Karpas-422 (cell line): ENCODE results near the gene GNG13. TPM values are rescaled to one million over a fixed set of nuclear protein-coding genes. Genes with fewer than 3 reads are reported as not detected.
"Not testable (repeated sequence)": the region's sequence is repeated elsewhere in the genome, so short reads cannot be mapped to it uniquely, and the experiment has no call there.

ENCODE experiments used
- DNase-seq: peaks from one replicate; pipeline ENCODE4 v3.0.0-alpha.2; 2015
- H2AFZ ChIP-seq: fragments of 200-600 bp; sonication (generic); 2 replicates; pipeline ENCODE4 v1.6.1; 2014; ENCODE audit warnings: antibody characterized with exemption, low read length, mixed read lengths
- H3K27ac ChIP-seq: fragments of 200-600 bp; sonication (generic); 2 replicates; pipeline ENCODE4 v1.5.1; 2014; ENCODE audit warnings: mild to moderate bottlenecking, low read length, moderate library complexity
- H3K27me3 ChIP-seq: fragments of 200-600 bp; sonication (generic); 2 replicates; pipeline ENCODE4 v1.6.1; 2014; ENCODE audit warnings: low read length, mixed read lengths
- H3K36me3 ChIP-seq: fragments of 200-600 bp; sonication (generic); 2 replicates; pipeline ENCODE4 v1.6.1; 2014; ENCODE audit warnings: low read length, mixed read lengths; ENCODE audit not compliant: insufficient read depth
- H3K4me1 ChIP-seq: fragments of 200-600 bp; sonication (generic); 2 replicates; pipeline ENCODE4 v1.6.1; 2014; ENCODE audit warnings: mild to moderate bottlenecking, low read length, mixed read lengths
- H3K4me2 ChIP-seq: fragments of 200-600 bp; sonication (generic); 2 replicates; pipeline ENCODE4 v1.6.1; 2014; ENCODE audit warnings: low read length, low read depth, mild to moderate bottlenecking; ENCODE audit not compliant: poor library complexity, severe bottlenecking
- H3K4me3 ChIP-seq: fragments of 200-600 bp; sonication (generic); 2 replicates; pipeline ENCODE4 v1.5.1; 2014; ENCODE audit warnings: mild to moderate bottlenecking, antibody characterized with exemption, low read length, mixed read lengths
- H3K79me2 ChIP-seq: fragments of 200-600 bp; sonication (generic); 2 replicates; pipeline ENCODE4 v1.6.1; 2014; ENCODE audit warnings: mild to moderate bottlenecking, low read length, mixed read lengths
- H3K9ac ChIP-seq: fragments of 200-600 bp; sonication (generic); 2 replicates; pipeline ENCODE4 v1.6.0; 2014; ENCODE audit warnings: low read length
- H3K9me2 ChIP-seq: fragments of 200-600 bp; sonication (generic), shearing (Covaris generic); replicated peaks from 2 replicates; pipeline ENCODE4 v1.6.0; 2014; ENCODE audit warnings: mild to moderate bottlenecking, low read length, moderate library complexity; ENCODE audit not compliant: insufficient read depth
- H3K9me3 ChIP-seq: fragments of 300-700, 200-600 bp; sonication (generic); 2 replicates; pipeline ENCODE4 v1.6.1; 2014; ENCODE audit warnings: low read length, mixed read lengths
- H4K20me1 ChIP-seq: fragments of 200-600 bp; sonication (generic); 2 replicates; pipeline ENCODE4 v1.6.1; 2014; ENCODE audit warnings: mild to moderate bottlenecking, antibody characterized with exemption, low read length, low read depth; ENCODE audit not compliant: insufficient read depth
- total RNA-seq: library from RNA; depleted of rRNA; stranded (reverse); fragments of >200 nt; shearing (Covaris generic); gene quantifications from 2 replicates; pipeline ENCODE4 v1.2.3, GENCODE V29; 2014; ENCODE audit warnings: low replicate concordance

GNG13 gene
- total RNA-seq, 1 experiment from 2014 or later = not detected

DNA sequence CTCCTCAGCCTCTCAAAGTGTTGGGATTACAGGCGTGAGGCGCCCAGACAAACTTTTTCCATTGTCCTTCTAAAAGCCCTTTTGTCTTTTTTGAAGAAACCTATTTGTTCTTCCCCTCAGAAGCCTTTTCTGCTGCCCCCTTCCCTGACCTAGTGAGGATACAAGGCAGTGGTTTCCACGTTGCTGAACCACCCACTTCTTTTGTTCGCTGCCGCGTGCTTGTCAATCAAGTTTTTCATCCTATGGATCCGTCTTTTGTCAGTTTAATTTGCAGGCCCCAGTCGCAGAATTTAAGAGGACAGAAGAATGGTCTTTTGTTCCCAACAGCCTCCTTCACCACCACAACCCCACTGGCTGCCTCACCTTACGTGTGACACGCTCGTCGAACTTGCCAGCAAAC lies 20.2 kb upstream of the GNG13 start:
- Histone ChIP-seq H3K27me3 (no peaks in the 10 kb centered on the region), H3K4me2 (no peak overlapping the region), H3K36me3 (no peaks in the 10 kb centered on the region), H4K20me1 (no peaks in the 10 kb centered on the region), H3K9ac (no peak overlapping the region), H3K4me3 (no peak overlapping the region), H3K9me2 (no peaks in the 10 kb centered on the region), H3K9me3 (no peaks in the 10 kb centered on the region), H2AFZ (no peak overlapping the region), H3K79me2 (no peaks in the 10 kb centered on the region), H3K27ac (no peak overlapping the region), H3K4me1 (no peaks in the 10 kb centered on the region)
- no peak for DNase-seq

DNA sequence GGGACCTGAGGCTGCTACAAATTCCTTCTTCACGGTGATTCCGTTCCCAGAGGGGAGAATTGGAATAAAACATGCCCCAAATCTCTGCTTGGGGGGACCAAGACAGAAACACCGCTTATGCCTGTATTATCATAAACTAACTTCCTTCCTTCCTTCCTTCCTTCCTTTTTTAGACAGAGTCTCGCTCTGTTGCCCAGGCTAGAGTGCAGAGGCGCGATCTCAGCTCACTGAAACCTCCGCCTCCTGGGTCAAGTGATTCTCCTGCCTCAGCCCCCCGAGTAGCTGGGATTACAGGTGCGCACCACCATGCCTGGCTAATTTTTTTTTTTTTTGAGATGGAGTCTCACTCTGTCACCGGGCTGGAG lies 19.5 kb upstream of the GNG13 start:
- H3K4me2 ChIP-seq, H3K9ac ChIP-seq, H3K79me2 ChIP-seq, H3K4me1 ChIP-seq, H3K27me3 ChIP-seq, H3K9me3 ChIP-seq, H3K27ac ChIP-seq, DNase-seq, H3K9me2 ChIP-seq, H4K20me1 ChIP-seq, H3K36me3 ChIP-seq, H3K4me3 ChIP-seq, H2AFZ ChIP-seq: not testable (repeated sequence)

DNA sequence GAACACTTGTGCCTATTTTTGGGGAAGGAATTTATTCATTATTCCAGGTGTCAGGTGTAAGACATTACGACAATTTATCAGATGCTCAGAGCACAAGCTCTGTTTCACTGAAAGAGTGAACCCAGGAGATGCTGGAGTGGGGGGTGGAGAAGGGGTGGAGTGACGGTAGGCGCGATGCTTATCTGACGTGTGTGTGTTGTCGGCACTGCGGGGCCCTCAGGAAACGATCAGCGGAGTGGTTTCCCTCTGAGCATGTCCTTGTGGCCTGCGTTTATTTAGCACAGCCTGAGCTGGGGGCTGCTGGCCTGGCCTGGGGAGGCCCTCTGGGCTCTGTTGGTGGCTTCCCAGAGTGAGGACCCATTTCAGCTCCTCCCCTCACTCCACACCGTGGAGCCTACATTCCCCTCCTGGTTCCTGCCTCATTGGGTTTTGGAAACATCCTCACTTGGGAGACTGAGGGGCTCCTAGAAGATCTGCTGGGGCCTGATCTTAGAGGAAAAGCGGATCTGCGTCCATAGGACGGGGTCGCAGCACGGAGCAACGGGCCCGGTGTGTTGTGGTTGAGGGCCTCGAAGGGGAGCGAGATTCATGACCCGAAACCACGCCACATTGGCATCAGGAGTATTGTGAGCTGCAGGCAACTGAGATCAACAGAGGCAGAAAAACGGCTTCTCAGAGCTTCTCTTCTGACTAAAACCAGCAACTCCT lies 19.0 kb upstream of the GNG13 start:
- no peak overlapping the region for H3K27ac ChIP-seq
- H3K9ac ChIP-seq = no peak overlapping the region
- H3K4me2 ChIP-seq = no peak overlapping the region

DNA sequence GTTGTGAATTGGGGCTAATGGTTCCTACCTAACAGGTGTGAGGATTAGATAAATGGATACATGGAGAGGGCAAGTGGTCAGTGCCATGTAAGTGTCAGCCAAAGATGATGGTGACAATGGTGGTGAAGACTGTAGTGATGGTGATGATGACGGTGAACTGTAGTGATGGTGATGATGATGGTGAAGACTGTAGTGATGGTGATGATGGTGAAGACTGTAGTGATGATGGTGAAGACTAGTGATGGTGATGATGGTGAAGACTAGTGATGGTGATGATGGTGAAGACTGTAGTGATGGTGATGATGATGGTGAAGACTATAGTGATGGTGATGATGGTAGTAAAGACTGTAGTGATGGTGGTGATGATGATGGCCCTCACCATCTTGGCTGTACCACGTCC lies 18.1 kb upstream of the GNG13 start:
- Histone ChIP-seq H3K9me3 (no peaks in the 10 kb centered on the region), H4K20me1 (no peaks in the 10 kb centered on the region), H2AFZ (no peak overlapping the region), H3K9ac (no peak overlapping the region), H3K4me2 (no peak overlapping the region), H3K4me1 (no peaks in the 10 kb centered on the region), H3K9me2 (no peaks in the 10 kb centered on the region), H3K27me3 (no peaks in the 10 kb centered on the region), H3K4me3 (no peak overlapping the region), H3K79me2 (no peaks in the 10 kb centered on the region), H3K27ac (no peak overlapping the region), H3K36me3 (no peaks in the 10 kb centered on the region)
- DNase-seq = no peak

More for the DNA sequence above, 19.0 kb upstream of the GNG13 start:
- Histone ChIP-seq H3K36me3 (no peaks in the 10 kb centered on the region), H4K20me1 (no peaks in the 10 kb centered on the region), H3K9me3 (no peaks in the 10 kb centered on the region), H3K79me2 (no peaks in the 10 kb centered on the region), H2AFZ (no peak overlapping the region), H3K9me2 (no peaks in the 10 kb centered on the region), H3K27me3 (no peaks in the 10 kb centered on the region), H3K4me3 (no peak overlapping the region), H3K4me1 (no peaks in the 10 kb centered on the region)
- DNase-seq = no peak

DNA sequence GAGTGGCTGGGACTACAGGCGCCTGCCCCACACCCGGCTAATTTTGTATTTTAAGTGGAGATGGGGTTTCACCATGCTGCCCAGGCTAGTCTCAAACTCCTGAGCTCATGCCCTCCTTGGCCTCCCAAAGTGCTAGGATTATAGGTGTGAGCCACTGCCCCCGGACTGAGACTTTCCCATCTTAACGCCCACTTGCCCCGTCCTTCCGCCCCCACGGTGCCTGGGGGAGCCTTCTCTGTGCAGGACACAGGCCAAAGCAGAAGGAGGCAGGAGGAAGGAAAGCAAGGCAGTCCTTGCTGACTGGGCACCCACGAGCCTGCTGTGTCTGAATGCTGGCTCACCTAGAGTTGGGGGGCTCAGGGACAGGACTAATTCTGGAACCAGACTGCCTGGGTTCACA lies 17.6 kb upstream of the GNG13 start:
- Histone ChIP-seq H3K9me2 (no peaks in the 10 kb centered on the region), H3K4me2 (no peak overlapping the region), H3K9ac (no peak overlapping the region), H3K27ac (no peak overlapping the region), H3K27me3 (no peaks in the 10 kb centered on the region), H3K36me3 (no peaks in the 10 kb centered on the region), H3K79me2 (no peaks in the 10 kb centered on the region), H4K20me1 (no peaks in the 10 kb centered on the region), H3K9me3 (no peaks in the 10 kb centered on the region), H2AFZ (no peak overlapping the region), H3K4me3 (no peak overlapping the region), H3K4me1 (no peaks in the 10 kb centered on the region)
- no peak for DNase-seq

DNA sequence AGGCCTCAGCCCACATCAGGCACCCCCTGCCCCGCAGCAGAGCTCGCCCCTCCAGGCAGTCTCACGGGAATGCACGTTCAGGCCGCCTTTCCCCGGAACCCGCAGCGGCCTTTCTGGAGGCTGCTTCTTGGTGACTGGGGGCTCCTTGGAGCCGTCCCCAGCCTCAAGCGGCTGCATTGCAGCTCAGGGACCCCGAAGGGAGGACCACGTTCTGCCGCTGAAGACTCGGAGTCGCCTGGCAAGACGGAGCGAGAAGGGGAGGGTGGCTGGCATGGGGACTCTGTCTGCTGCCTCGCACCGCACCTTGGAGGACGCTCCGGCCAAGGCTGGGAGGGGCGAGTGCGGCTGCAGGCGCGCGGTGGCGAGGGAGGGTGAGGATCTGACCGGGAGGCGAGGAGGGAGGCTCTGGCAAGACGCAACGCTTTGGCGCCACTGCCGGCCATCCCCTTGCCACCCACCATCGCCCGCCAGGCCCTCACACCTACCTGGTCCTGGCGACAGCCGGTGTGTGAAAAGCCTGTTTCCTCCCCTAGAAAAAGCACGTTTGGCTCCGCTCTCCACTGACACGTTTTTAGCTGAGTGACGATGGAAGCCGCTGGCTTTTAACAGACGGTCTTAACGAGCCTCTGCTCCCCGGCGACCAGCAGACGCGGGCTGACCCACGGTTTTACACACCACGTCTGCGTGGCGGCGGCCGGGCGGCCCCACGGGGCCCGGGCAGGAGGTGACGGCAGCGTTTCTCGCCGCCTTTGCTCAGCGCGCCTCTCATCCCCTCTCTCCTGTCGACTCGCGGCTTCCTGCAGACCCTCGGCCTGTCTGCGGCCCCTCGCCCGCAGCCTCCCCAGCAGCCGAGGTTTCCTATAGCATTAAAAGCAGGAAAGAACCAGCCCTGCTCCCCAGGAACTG lies 16.7 kb upstream of the GNG13 start:
- Histone ChIP-seq H3K79me2 (no peaks in the 10 kb centered on the region), H3K9ac (no peak overlapping the region), H3K4me1 (no peaks in the 10 kb centered on the region), H3K36me3 (no peaks in the 10 kb centered on the region), H4K20me1 (no peaks in the 10 kb centered on the region), H3K27ac (no peak overlapping the region), H3K27me3 (no peaks in the 10 kb centered on the region), H3K4me3 (no peak overlapping the region), H3K4me2 (no peak overlapping the region), H3K9me3 (no peaks in the 10 kb centered on the region), H2AFZ (no peak overlapping the region), H3K9me2 (no peaks in the 10 kb centered on the region)
- no peak for DNase-seq

DNA sequence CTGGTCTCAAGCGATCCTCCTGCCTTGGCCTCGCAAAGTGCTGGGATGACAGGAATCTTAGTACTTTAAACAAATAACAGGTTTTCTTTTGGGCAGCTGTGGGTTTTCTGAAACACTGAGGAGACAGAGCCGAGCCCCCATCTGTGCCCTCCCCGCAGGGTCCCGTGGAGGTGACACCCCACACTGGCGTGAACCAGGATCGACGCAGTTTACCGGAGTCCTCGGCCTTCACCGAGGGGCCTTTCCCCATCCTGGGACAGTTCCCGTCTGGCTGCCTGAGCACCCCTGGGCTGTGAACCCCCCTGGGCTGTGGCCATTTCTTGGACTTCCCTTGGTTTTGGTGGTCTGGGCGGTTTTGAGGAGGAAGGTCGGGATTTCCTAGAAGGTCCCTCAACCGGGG lies 15.3 kb upstream of the GNG13 start:
- no peak overlapping the region for H3K27ac ChIP-seq
- no peaks in the 10 kb centered on the region for H4K20me1 ChIP-seq
- H3K36me3 ChIP-seq = no peaks in the 10 kb centered on the region
- H3K9me3 ChIP-seq = no peaks in the 10 kb centered on the region
- H2AFZ ChIP-seq = no peak overlapping the region
- H3K4me1 ChIP-seq = peaks cover 3% of the 10 kb centered on the region; the same call in 1 of the 2 replicates
- H3K9me2 ChIP-seq = no peaks in the 10 kb centered on the region
- no peak overlapping the region for H3K9ac ChIP-seq
- H3K4me3 ChIP-seq = no peak overlapping the region
- DNase-seq = no peak
- H3K27me3 ChIP-seq = no peaks in the 10 kb centered on the region
- no peaks in the 10 kb centered on the region for H3K79me2 ChIP-seq
- no peak overlapping the region for H3K4me2 ChIP-seq

- Histone ChIP-seq H3K9ac (no peak overlapping the region), H3K9me3 (no peaks in the 10 kb centered on the region), H3K27ac (no peak overlapping the region), H4K20me1 (no peaks in the 10 kb centered on the region), H3K9me2 (no peaks in the 10 kb centered on the region), H3K4me2 (no peak overlapping the region), H3K27me3 (no peaks in the 10 kb centered on the region), H3K4me1 (peaks cover 3% of the 10 kb centered on the region; the same call in 1 of the 2 replicates), H2AFZ (no peak overlapping the region), H3K79me2 (no peaks in the 10 kb centered on the region), H3K36me3 (no peaks in the 10 kb centered on the region), H3K4me3 (no peak overlapping the region)
- no peak for DNase-seq
Measured at GRCh38 chr16:814974-815373, 14.4 kb upstream of the GNG13 start.
